Gastrocnemius medialis (tissue), 4 donors: ENCODE data around the gene TMEM240.

Experiments used
- CTCF ChIP-seq, 5 experiments: fragments of 450-650 bp in 3 of 5; fragments of 200-600 bp in 2 of 5; sonication (generic) in 2 of 5; IDR thresholded peaks in 4 of 5; conservative IDR thresholded peaks in 1 of 5; 1 replicate in 4 of 5; 2 replicates in 1 of 5; pipeline ENCODE4 v1.5.1; 2016 to 2019; ENCODE audit warnings: antibody characterized with exemption in 5 of 5, mild to moderate bottlenecking in 3 of 5, moderate library complexity in 3 of 5
- POLR2A ChIP-seq, 2 donors: fragments of 450-650 bp; IDR thresholded peaks; one replicate each; pipeline ENCODE4 v1.6.1; 2017; ENCODE audit warnings: antibody characterized with exemption in 2 of 2, mild to moderate bottlenecking in 2 of 2, moderate library complexity in 2 of 2

- TF ChIP-seq CTCF (IDR thresholded peaks at IDR 0.05 in 4 of 5, conservative IDR thresholded peaks at IDR 0.05 in 1 of 5) (no peak), POLR2A (IDR thresholded peaks at IDR 0.05) (no peak)
Measured at GRCh38 chr1:1534401-1535154, 5.8 kb downstream of the TMEM240 start.
